Cardiac fibroblast (primary cell): Measurements from ENCODE around the gene ITGB8.

Experiments
- DNase-seq, 2 donors: peaks; one replicate each; pipeline versions ENCODE4 v3.0.0 to v3.0.0-alpha.2; 2010; ENCODE audit warnings: low read depth in 2 of 2
- H3K4me3 ChIP-seq, 2 donors: replicated peaks in 1 of 2; 1 replicate in 1 of 2; 2 replicates in 1 of 2; pipeline ENCODE4 v1.5.1; 2011; ENCODE audit warnings: low read depth in 2 of 2, low read length in 2 of 2, mild to moderate bottlenecking in 2 of 2, moderate library complexity in 1 of 2
- CTCF ChIP-seq: IDR thresholded peaks from one replicate; pipeline ENCODE4 v1.5.1; 2011; ENCODE audit warnings: low read depth, mild to moderate bottlenecking, low read length, inconsistent platforms

The ITGB8 gene

GRCh38 chr7:20307901-20308300 lies 22.8 kb upstream of the ITGB8 start:
- no peak overlapping the region for H3K4me3 ChIP-seq
- TF ChIP-seq CTCF: no peak
- DNase-seq: no peak

- no peak for TF ChIP-seq CTCF
- no peak overlapping the region for H3K4me3 ChIP-seq
- DNase-seq: no peak
These were observed 20.4 kb upstream of the ITGB8 start for GRCh38 chr7:20310301-20310700.

- no peak overlapping the region for H3K4me3 ChIP-seq
- DNase-seq: peak; percentile 77 to 82
- peak; percentile 29 for TF ChIP-seq CTCF
These were observed 19.5 kb upstream of the ITGB8 start for GRCh38 chr7:20310963-20311742.

GRCh38 chr7:20311743-20312042 lies 19.0 kb upstream of the ITGB8 start:
- no peak for TF ChIP-seq CTCF
- H3K4me3 ChIP-seq: no peak overlapping the region
- no peak for DNase-seq

- TF ChIP-seq CTCF: no peak
- H3K4me3 ChIP-seq: no peak overlapping the region
- no peak for DNase-seq
These were observed 18.1 kb upstream of the ITGB8 start for GRCh38 chr7:20312562-20312961.

- TF ChIP-seq CTCF: no peak
- H3K4me3 ChIP-seq: no peak overlapping the region
- DNase-seq: no peak
These were observed 17.1 kb upstream of the ITGB8 start for GRCh38 chr7:20313626-20314025.

GRCh38 chr7:20314198-20314597 lies 16.5 kb upstream of the ITGB8 start:
- no peak for DNase-seq
- no peak for TF ChIP-seq CTCF
- no peak overlapping the region for H3K4me3 ChIP-seq
